SK-N-SH treated with all-trans-retinoic acid at 6 μM for 48 hours (cell line): ENCODE measurements around the gene COBL.

Source experiments
- BACH2 ChIP-seq: fragments of 250-450 bp; sonication (Bioruptor Pico); IDR thresholded peaks from 2 replicates; pipeline ENCODE4 v1.9.0; 2021; ENCODE audit warnings: mild to moderate bottlenecking, borderline replicate concordance
- CREB5 ChIP-seq: fragments of 250-450 bp; sonication (Bioruptor Pico); IDR thresholded peaks from 2 replicates; pipeline ENCODE4 v1.5.1; 2020; ENCODE audit warnings: low read depth, mild to moderate bottlenecking, moderate library complexity
- CSDC2 ChIP-seq: fragments of 250-450 bp; sonication (Bioruptor Pico); IDR thresholded peaks from 2 replicates; pipeline ENCODE4 v1.5.0; 2020; ENCODE audit warnings: mild to moderate bottlenecking, moderate library complexity
- CSRNP3 ChIP-seq: fragments of 250-450 bp; sonication (Bioruptor Pico); IDR thresholded peaks from 2 replicates; pipeline ENCODE4 v1.5.1; 2021; ENCODE audit warnings: mild to moderate bottlenecking, moderate library complexity
- ISL1 ChIP-seq: fragments of 250-450 bp; sonication (Bioruptor Pico); IDR thresholded peaks from 2 replicates; pipeline ENCODE4 v2.1.2; 2022; ENCODE audit warnings: mild to moderate bottlenecking, moderate library complexity
- PATZ1 ChIP-seq: fragments of 250-450 bp; sonication (Bioruptor Pico); IDR thresholded peaks from 2 replicates; pipeline ENCODE4 v1.8.0; 2020; ENCODE audit warnings: mild to moderate bottlenecking, moderate library complexity, borderline replicate concordance
- RARB ChIP-seq: fragments of 250-450 bp; sonication (Bioruptor Pico); IDR thresholded peaks from 2 replicates; pipeline ENCODE4 v1.8.0; 2021; ENCODE audit warnings: mild to moderate bottlenecking, moderate library complexity
- SNAI2 ChIP-seq: fragments of 250-450 bp; sonication (Bioruptor Pico); IDR thresholded peaks from 2 replicates; pipeline ENCODE4 v1.5.0; 2020; ENCODE audit warnings: mild to moderate bottlenecking, moderate library complexity
- ZFP3 ChIP-seq: fragments of 250-450 bp; sonication (Bioruptor Pico); IDR thresholded peaks from 2 replicates; pipeline ENCODE4 v1.5.0; 2020; ENCODE audit warnings: mild to moderate bottlenecking, moderate library complexity
- ZFP30 ChIP-seq: fragments of 450-650 bp; formaldehyde crosslinking; IDR thresholded peaks from 2 replicates; pipeline ENCODE4 v1.5.0; 2022; ENCODE audit warnings: mild to moderate bottlenecking, moderate library complexity
- ZNF565 ChIP-seq: fragments of 450-650 bp; formaldehyde crosslinking; conservative IDR thresholded peaks from 2 replicates; pipeline ENCODE4 v1.5.0; 2020; ENCODE audit warnings: low read depth, mild to moderate bottlenecking, moderate library complexity

- TF ChIP-seq CREB5 (CRISPR knock-in tag) (no peak), ISL1 (CRISPR knock-in tag) (no peak), RARB (CRISPR knock-in tag) (no peak), SNAI2 (CRISPR knock-in tag) (no peak), PATZ1 (CRISPR knock-in tag) (no peak), ZFP30 (CRISPR knock-in tag) (no peak), CSRNP3 (no peak), ZNF565 (no peak), CSDC2 (CRISPR knock-in tag) (no peak), ZFP3 (CRISPR knock-in tag) (no peak), BACH2 (CRISPR knock-in tag) (no peak)
These were observed 59.7 kb downstream of the COBL start for GRCh38 chr7:51256916-51257315.
